HG02610 (cell line): Measurements from ENCODE around the gene ITGB8.

Experiments used
- ATAC-seq: cut with Tn5 transposase; IDR thresholded peaks from one replicate; pipeline ENCODE4 v1.9.1; 2021; ENCODE audit warnings: mild to moderate bottlenecking, moderate library complexity; ENCODE audit not compliant: unreplicated experiment

ITGB8 gene

GRCh38 chr7:20409961-20410360 lies 79.3 kb downstream of the ITGB8 start:
- no peak for ATAC-seq

- ATAC-seq = no peak
These were observed 80.7 kb downstream of the ITGB8 start for GRCh38 chr7:20411372-20411771.

GRCh38 chr7:20412032-20412431 lies 81.3 kb downstream of the ITGB8 start:
- ATAC-seq = no peak

- no peak for ATAC-seq
These were observed 86.6 kb downstream of the ITGB8 start for GRCh38 chr7:20417260-20417659.

GRCh38 chr7:20417675-20418382 lies 87.1 kb downstream of the ITGB8 start:
- ATAC-seq = no peak

- ATAC-seq = no peak
These were observed 93.8 kb downstream of the ITGB8 start for GRCh38 chr7:20424500-20424899.

- no peak for ATAC-seq
These were observed 100.0 kb downstream of the ITGB8 start for GRCh38 chr7:20430664-20431063.

GRCh38 chr7:20431146-20431545 lies 100.4 kb downstream of the ITGB8 start:
- ATAC-seq = no peak

GRCh38 chr7:20432071-20432470 lies 101.4 kb downstream of the ITGB8 start:
- no peak for ATAC-seq

GRCh38 chr7:20435305-20435704 lies 104.6 kb downstream of the ITGB8 start:
- ATAC-seq = no peak

- peak; percentile 10 for ATAC-seq
These were observed 107.5 kb downstream of the ITGB8 start for GRCh38 chr7:20438248-20438647.

- peak; percentile 90 for ATAC-seq
These were observed 108.1 kb downstream of the ITGB8 start for GRCh38 chr7:20438694-20439376.

- ATAC-seq = no peak
These were observed 108.9 kb downstream of the ITGB8 start for GRCh38 chr7:20439416-20440185.

GRCh38 chr7:20440472-20441105 lies 109.9 kb downstream of the ITGB8 start:
- ATAC-seq = no peak

GRCh38 chr7:20441346-20441745 lies 110.6 kb downstream of the ITGB8 start:
- ATAC-seq = no peak

- ATAC-seq = no peak
These were observed 111.3 kb downstream of the ITGB8 start for GRCh38 chr7:20441991-20442441.

- no peak for ATAC-seq
These were observed 112.3 kb downstream of the ITGB8 start for GRCh38 chr7:20442951-20443350.

GRCh38 chr7:20444030-20444800 lies 113.5 kb downstream of the ITGB8 start:
- no peak for ATAC-seq

- peak; percentile 83 for ATAC-seq
These were observed 116.4 kb downstream of the ITGB8 start for GRCh38 chr7:20447021-20447650.

GRCh38 chr7:20449176-20449575 lies 118.5 kb downstream of the ITGB8 start:
- no peak for ATAC-seq
